Measurements from ENCODE around the gene PRX. TPM values are rescaled to one million over a fixed set of nuclear protein-coding genes. Genes with fewer than 3 reads are reported as not detected.

PRX gene
- total and polyA plus RNA-seq, 4 donors, result 0.03 to 1.0 (median 0.52) TPM

- no peak for DNase-seq (ENCODE audit: low spot score)
- Histone ChIP-seq H3K27ac (ENCODE audit: low read depth in 1 of 2, low read length in 2 of 2) (peak overlapping the region in 1 of 2 donors; percentile 37), H3K9ac (ENCODE audit: low read depth in 1 of 2, low read length in 2 of 2) (no peak overlapping the region)
Measured at GRCh38 chr19:40357640-40358039, 55.5 kb downstream of the PRX start.

GRCh38 chr19:40356681-40357595 is 56.2 kb downstream of the PRX start:
- Histone ChIP-seq H3K9ac (ENCODE audit: low read depth in 1 of 2, low read length in 2 of 2) (no peak overlapping the region), H3K4me3 (ENCODE audit: low read depth in 1 of 3, low read length in 3 of 3) (no peak overlapping the region), H3K27me3 (ENCODE audit: control insufficient read depth in 4 of 4, insufficient read depth in 4 of 4, low read length in 3 of 4) (no peaks in the 10 kb centered on the region), H3K9me3 (ENCODE audit: control insufficient read depth in 4 of 4, low read length in 3 of 4) (no peaks in the 10 kb centered on the region), H3K36me3 (ENCODE audit: control insufficient read depth in 4 of 4, insufficient read depth in 3 of 4, low read depth in 1 of 4, low read length in 3 of 4) (peaks cover 0 to 2% (median 0%) of the 10 kb centered on the region in 4 donors), H3K27ac (ENCODE audit: low read depth in 1 of 2, low read length in 2 of 2) (no peak overlapping the region), H3K4me1 (ENCODE audit: control insufficient read depth in 4 of 4, insufficient read depth in 4 of 4, low read length in 3 of 4) (peaks cover 0 to 14% (median 3%) of the 10 kb centered on the region in 4 donors)
- 94% methylated on average over 6 of the region's 6 CpGs for WGBS
- no peak for DNase-seq (ENCODE audit: low spot score)
- TF ChIP-seq ZBTB33 (IDR thresholded peaks at IDR 0.05) (no peak), NR2F2 (IDR thresholded peaks at IDR 0.05) (no peak), JUND (IDR thresholded peaks at IDR 0.05) (no peak), RXRA (IDR thresholded peaks at IDR 0.05) (no peak), FOXA2 (IDR thresholded peaks at IDR 0.05) (no peak), HNF4A (conservative IDR thresholded peaks at IDR 0.05) (no peak), RAD21 (IDR thresholded peaks at IDR 0.05) (no peak), GABPA (IDR thresholded peaks at IDR 0.05 in 1 of 2, conservative IDR thresholded peaks at IDR 0.05 in 1 of 2) (no peak), SP1 (IDR thresholded peaks at IDR 0.05) (no peak), EGR1 (IDR thresholded peaks at IDR 0.05; ENCODE audit: low read depth in 2 of 2) (no peak), TAF1 (conservative IDR thresholded peaks at IDR 0.05) (no peak), YY1 (IDR thresholded peaks at IDR 0.05) (no peak), FOXA1 (IDR thresholded peaks at IDR 0.05) (no peak)
- TF ChIP-seq, protein P1, sequence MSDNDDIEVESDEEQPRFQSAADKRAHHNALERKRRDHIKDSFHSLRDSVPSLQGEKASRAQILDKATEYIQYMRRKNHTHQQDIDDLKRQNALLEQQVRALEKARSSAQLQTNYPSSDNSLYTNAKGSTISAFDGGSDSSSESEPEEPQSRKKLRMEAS (IDR thresholded peaks at IDR 0.05), result no peak

More at GRCh38 chr19:40357640-40358039, 55.5 kb downstream of the PRX start:
- TF ChIP-seq SP1 (IDR thresholded peaks at IDR 0.05) (no peak), FOXA1 (IDR thresholded peaks at IDR 0.05) (no peak), GABPA (IDR thresholded peaks at IDR 0.05 in 1 of 2, conservative IDR thresholded peaks at IDR 0.05 in 1 of 2) (no peak), HNF4G (IDR thresholded peaks at IDR 0.05) (no peak), TAF1 (conservative IDR thresholded peaks at IDR 0.05) (no peak)
- TF ChIP-seq, protein P2, sequence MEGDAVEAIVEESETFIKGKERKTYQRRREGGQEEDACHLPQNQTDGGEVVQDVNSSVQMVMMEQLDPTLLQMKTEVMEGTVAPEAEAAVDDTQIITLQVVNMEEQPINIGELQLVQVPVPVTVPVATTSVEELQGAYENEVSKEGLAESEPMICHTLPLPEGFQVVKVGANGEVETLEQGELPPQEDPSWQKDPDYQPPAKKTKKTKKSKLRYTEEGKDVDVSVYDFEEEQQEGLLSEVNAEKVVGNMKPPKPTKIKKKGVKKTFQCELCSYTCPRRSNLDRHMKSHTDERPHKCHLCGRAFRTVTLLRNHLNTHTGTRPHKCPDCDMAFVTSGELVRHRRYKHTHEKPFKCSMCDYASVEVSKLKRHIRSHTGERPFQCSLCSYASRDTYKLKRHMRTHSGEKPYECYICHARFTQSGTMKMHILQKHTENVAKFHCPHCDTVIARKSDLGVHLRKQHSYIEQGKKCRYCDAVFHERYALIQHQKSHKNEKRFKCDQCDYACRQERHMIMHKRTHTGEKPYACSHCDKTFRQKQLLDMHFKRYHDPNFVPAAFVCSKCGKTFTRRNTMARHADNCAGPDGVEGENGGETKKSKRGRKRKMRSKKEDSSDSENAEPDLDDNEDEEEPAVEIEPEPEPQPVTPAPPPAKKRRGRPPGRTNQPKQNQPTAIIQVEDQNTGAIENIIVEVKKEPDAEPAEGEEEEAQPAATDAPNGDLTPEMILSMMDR (IDR thresholded peaks at IDR 0.05; ENCODE audit: low read depth, low read length, missing input control), result no peak
- Histone ChIP-seq H3K27me3 (ENCODE audit: control insufficient read depth in 4 of 4, insufficient read depth in 4 of 4, low read length in 3 of 4) (no peaks in the 10 kb centered on the region), H3K9me3 (ENCODE audit: control insufficient read depth in 4 of 4, low read length in 3 of 4) (no peaks in the 10 kb centered on the region), H3K4me1 (ENCODE audit: control insufficient read depth in 4 of 4, insufficient read depth in 4 of 4, low read length in 3 of 4) (peaks cover 0 to 14% (median 3%) of the 10 kb centered on the region in 4 donors), H3K4me3 (ENCODE audit: low read depth in 1 of 3, low read length in 3 of 3) (no peak overlapping the region), H3K36me3 (ENCODE audit: control insufficient read depth in 4 of 4, insufficient read depth in 3 of 4, low read depth in 1 of 4, low read length in 3 of 4) (peaks cover 0 to 2% (median 0%) of the 10 kb centered on the region in 4 donors)
- 84% methylated on average over 3 of the region's 3 CpGs for WGBS
